Measurements from ENCODE around the gene GRHL1. TPM values are rescaled to one million over a fixed set of nuclear protein-coding genes. Genes with fewer than 3 reads are reported as not detected.
"Not testable (repeated sequence)": the region's sequence is repeated elsewhere in the genome, so short reads cannot be mapped to it uniquely, and the experiment has no call there.

Gene GRHL1
- total and polyA plus RNA-seq, 10 donors: 0.20 to 3.0 (median 1.2) TPM

DNA sequence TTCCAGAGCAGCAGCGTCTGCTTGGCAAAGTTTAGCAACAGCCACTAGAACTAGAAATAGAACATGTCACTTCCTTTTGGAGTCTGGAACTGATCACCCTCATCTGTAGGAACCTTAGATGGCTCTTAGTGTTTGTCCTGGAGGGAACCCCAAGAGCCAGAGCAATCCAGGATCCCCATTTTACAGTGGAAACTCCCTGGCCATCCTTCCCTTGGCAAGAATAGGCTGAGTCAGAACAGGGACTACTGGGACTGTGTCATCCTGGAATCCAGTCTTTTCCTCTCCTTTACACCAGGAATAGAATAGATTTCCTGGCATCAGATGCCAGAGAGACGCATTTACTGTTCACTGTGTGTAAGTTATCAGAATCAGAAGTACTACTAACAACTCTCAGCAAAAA, 33.2 kb upstream of the GRHL1 start:
- intact Hi-C loops (cut with DNase I; ENCODE audit: low total_unique reads): no loop called here
- Histone ChIP-seq H3K27me3 (replicated peaks in 1 of 7) (no peaks in the 10 kb centered on the region), H3K9me3 (no peaks in the 10 kb centered on the region), H3K4me3 (no peak overlapping the region), H3K4me1 (no peaks in the 10 kb centered on the region), H3K27ac (no peak overlapping the region), H3K36me3 (peaks cover 0 to 94% (median 25%) of the 10 kb centered on the region in 6 donors)
- WGBS, 5 donors: 45 to 84% (median 62%) methylated on average over 2 of the region's 2 CpGs
- no peak for DNase-seq
- no peak for TF ChIP-seq POLR2A (IDR thresholded peaks at IDR 0.05)
- TF ChIP-seq CTCF (IDR thresholded peaks at IDR 0.05 in 8 of 11, conservative IDR thresholded peaks at IDR 0.05 in 3 of 11): no peak
- TF ChIP-seq POLR2AphosphoS5 (IDR thresholded peaks at IDR 0.05): no peak

DNA sequence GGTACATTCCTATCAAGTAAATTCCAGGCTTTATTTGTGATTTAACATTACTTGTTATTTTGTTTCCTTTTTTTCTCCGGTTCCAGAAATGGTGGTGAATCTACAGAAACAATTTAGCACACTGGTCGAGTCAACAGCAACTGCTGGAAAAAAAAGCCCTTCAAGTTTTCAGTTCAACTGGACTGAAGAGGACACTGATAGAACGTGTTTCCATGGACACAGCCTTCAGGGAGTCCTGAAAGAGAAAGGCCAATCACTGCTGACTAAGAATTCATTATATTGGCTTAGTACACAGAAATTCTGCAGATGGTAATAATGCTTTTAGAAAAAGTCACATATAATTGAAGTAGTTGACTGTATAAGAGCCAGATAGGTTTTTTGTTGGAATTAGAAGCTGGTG, 32.0 kb upstream of the GRHL1 start:
- no peak overlapping the region for H3K27ac ChIP-seq
- no peaks in the 10 kb centered on the region for H3K9me3 ChIP-seq
- no peaks in the 10 kb centered on the region for H3K4me1 ChIP-seq
- 62 to 94% (median 92%) methylated on average over 3 of the region's 3 CpGs for WGBS, 5 donors
- peaks cover 0 to 94% (median 16%) of the 10 kb centered on the region in 6 donors for H3K36me3 ChIP-seq
- no peaks in the 10 kb centered on the region for H3K27me3 ChIP-seq (replicated peaks in 1 of 7)
- intact Hi-C loops (cut with DNase I; ENCODE audit: low total_unique reads): no loop called here
- no peak overlapping the region for H3K4me3 ChIP-seq
- DNase-seq: no peak
- TF ChIP-seq POLR2A (IDR thresholded peaks at IDR 0.05) (no peak), POLR2AphosphoS5 (IDR thresholded peaks at IDR 0.05) (no peak), CTCF (IDR thresholded peaks at IDR 0.05 in 8 of 11, conservative IDR thresholded peaks at IDR 0.05 in 3 of 11) (no peak)

GRCh38 chr2:9927020-9927419, 24.5 kb upstream of the GRHL1 start:
- WGBS, 5 donors: 75 to 100% (median 90%) methylated on average over 2 of the region's 2 CpGs
- H3K4me3 ChIP-seq; H3K27ac ChIP-seq; DNase-seq; H3K4me1 ChIP-seq; H3K27me3 ChIP-seq (replicated peaks in 1 of 7); intact Hi-C loops (cut with DNase I; ENCODE audit: low total_unique reads); H3K9me3 ChIP-seq: not testable (repeated sequence)
- peaks cover 0 to 64% (median 4%) of the 10 kb centered on the region in 6 donors for H3K36me3 ChIP-seq

GRCh38 chr2:9937258-9937657, 14.2 kb upstream of the GRHL1 start:
- Histone ChIP-seq H3K27me3 (replicated peaks in 1 of 7) (no peaks in the 10 kb centered on the region), H3K4me3 (no peak overlapping the region), H3K4me1 (no peaks in the 10 kb centered on the region), H3K9me3 (no peaks in the 10 kb centered on the region), H3K27ac (no peak overlapping the region), H3K36me3 (peaks cover 0 to 39% (median 11%) of the 10 kb centered on the region in 6 donors)
- intact Hi-C loops (cut with DNase I; ENCODE audit: low total_unique reads): no loop called here
- no peak for TF ChIP-seq CTCF (IDR thresholded peaks at IDR 0.05 in 8 of 11, conservative IDR thresholded peaks at IDR 0.05 in 3 of 11)
- TF ChIP-seq POLR2AphosphoS5 (IDR thresholded peaks at IDR 0.05): no peak
- TF ChIP-seq POLR2A (IDR thresholded peaks at IDR 0.05): no peak
- no peak for DNase-seq
- WGBS, 5 donors: 79 to 97% (median 90%) methylated on average over 4 of the region's 4 CpGs

GRCh38 chr2:9937968-9938367, 13.5 kb upstream of the GRHL1 start:
- H3K36me3 ChIP-seq: peaks cover 0 to 32% (median 9%) of the 10 kb centered on the region in 6 donors
- TF ChIP-seq POLR2AphosphoS5 (IDR thresholded peaks at IDR 0.05) (peak in 1 of 3 donors; percentile 45), POLR2A (IDR thresholded peaks at IDR 0.05) (no peak)
- H3K4me1 ChIP-seq: no peaks in the 10 kb centered on the region
- no peaks in the 10 kb centered on the region for H3K9me3 ChIP-seq
- no peak overlapping the region for H3K27ac ChIP-seq
- 76 to 92% (median 83%) methylated on average over 7 to 9 of the region's 9 CpGs for WGBS, 5 donors
- DNase-seq: no peak
- intact Hi-C loops (cut with DNase I; ENCODE audit: low total_unique reads): no loop called here
- H3K4me3 ChIP-seq: no peak overlapping the region
- no peaks in the 10 kb centered on the region for H3K27me3 ChIP-seq (replicated peaks in 1 of 7)
